ENCODE measurements around the gene LRRC56.

LRRC56 gene

DNA sequence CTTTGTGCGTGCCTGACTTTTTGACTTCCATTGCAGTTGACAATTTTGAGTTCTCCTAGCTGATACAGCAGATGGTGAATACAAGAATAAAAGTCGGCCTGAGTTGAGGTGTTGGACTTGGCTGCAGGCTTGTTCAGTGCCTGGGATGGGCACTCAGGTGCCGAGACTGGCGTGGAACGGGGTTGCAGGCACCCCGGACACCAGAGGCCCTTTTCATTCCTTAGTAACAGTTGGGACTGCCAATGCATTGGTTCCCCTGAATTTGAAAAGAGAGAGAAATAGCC is 40.2 kb downstream of the LRRC56 start:
- no peak for DNase-seq

- no peak for DNase-seq
Measured at GRCh38 chr11:578276-579035, 41.1 kb downstream of the LRRC56 start.

DNA sequence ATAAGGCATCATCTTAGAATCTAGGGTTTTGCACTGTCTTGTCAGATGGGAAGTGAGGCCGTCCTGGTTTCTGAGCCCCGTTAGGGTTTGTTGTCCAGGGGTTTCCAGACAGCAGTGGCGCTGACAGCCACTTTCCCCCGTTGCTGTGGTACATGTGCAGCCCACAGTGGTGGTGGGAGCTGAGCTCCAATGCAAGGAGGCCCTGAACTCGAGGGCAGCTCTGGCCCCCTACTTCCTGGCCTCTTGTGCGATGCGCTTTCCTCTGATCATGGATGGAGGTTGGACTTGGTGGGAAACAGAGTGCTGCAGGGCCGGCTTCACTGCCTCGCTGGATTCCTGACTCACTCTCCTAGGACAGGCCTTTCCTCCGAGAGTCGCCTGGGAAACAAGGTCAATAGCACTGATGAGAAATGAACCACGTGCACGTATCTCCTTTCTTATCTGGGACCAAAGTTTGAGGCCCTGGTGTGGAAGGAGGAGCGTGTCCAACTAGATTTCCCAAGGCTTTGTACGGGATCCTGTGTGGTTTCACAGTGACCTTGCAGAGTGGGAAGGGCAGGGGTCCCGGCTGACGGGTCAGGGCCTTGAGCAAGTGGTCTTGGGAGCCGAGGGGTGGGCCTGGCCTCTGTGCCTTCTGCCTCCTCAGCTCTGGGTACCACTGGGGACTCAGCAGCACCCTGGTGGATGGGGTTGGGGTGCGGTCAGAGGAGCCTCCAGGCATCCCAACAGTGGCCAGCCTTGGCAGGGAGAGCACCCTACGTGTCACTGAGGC is 42.7 kb downstream of the LRRC56 start:
- no peak for DNase-seq

DNA sequence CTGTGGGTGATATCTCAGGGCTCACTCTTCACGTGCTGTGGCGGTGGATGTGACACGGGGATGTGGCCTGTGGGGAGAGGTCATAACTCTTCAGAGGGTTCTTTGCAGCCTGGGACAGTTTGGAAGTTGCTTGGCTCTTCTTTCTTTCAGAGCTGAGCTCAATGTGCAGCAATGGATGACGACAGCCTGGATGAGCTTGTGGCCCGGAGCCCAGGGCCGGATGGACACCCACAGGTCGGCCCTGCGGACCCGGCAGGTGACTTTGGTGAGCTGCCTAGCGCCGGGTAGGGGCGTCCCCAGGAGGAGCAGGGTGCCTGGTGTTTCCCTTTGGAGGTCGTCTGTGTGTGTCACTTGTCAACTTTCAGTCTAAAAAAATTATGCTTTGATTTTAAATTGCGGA is 44.0 kb downstream of the LRRC56 start:
- DNase-seq: no peak

DNA sequence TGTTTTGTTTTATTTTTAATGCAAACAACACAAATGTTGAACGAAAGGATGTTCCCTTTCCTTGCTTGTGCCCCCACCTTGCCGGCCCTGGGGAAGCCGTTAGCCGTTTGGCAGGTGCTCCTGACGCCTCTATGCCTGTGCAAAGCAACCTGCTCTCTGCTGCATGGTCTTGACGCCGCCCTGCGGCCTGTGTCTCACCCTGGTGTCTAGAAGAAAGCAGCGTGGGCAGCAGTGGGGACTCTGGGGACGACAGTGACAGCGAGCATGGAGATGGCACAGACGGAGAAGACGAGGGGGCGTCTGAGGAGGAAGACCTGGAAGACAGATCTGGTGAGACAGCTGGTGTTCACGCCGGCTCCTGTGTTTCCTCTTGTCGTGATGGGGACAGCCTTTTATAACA is 44.4 kb downstream of the LRRC56 start:
- no peak for DNase-seq

- no peak for DNase-seq
Measured at GRCh38 chr11:584287-584686, 47.0 kb downstream of the LRRC56 start.

DNA sequence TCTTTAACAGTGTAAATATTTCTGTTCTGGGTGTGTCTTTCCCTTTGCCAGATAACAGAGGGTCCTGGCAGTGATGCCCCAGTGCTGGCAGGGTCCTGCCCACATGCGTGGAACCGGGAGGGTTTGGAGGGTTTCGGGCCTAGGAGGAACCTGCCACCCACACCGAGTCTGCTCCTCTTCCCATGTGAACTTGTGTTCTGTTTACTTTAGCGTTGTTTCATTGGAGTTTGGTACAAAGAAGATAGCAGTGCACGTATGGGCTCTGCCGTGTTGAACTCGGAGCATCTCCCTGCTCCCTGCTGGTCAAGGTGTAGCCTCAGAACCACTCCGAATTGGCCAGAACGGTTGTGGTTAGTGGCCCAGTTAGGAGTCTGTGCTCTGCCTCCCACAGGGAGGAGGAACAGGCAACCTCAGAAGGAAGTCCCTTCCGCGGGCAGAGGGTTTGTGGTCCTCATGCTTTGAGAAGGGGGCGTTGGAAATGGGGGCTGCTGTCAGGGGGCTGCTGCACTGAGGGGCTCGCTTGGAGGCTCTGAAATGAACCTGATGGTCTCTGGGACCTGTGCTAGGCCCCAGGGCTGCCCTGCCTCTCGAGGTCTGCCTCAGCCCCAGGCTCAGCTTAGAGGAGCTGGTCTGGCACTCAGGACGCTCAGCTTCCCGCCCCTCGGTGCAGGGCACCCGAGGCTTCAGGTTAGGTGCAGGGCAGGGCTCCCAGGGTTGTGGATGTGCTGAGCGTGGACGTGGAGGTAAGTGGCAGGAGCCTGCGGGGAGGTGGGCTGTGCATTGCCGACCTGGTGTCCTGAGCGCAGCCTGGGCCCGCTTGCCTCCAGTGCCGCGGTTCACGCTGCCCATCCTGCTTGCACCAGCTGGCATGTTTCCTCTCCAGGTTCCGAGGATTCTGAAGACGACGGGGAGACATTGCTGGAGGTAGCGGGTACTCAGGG is 49.3 kb downstream of the LRRC56 start:
- DNase-seq: no peak

- DNase-seq: no peak
Measured at GRCh38 chr11:587546-587945, 50.2 kb downstream of the LRRC56 start.

- DNase-seq: no peak
Measured at GRCh38 chr11:587978-588380, 50.7 kb downstream of the LRRC56 start.

GRCh38 chr11:589798-590197 is 52.5 kb downstream of the LRRC56 start:
- no peak for DNase-seq

GRCh38 chr11:590997-591396 is 53.7 kb downstream of the LRRC56 start:
- DNase-seq: no peak

- no peak for DNase-seq
Measured at GRCh38 chr11:592501-592900, 55.2 kb downstream of the LRRC56 start.

GRCh38 chr11:592918-593317 is 55.6 kb downstream of the LRRC56 start:
- DNase-seq: no peak

- no peak for DNase-seq
Measured at GRCh38 chr11:593347-593746, 56.0 kb downstream of the LRRC56 start.

DNA sequence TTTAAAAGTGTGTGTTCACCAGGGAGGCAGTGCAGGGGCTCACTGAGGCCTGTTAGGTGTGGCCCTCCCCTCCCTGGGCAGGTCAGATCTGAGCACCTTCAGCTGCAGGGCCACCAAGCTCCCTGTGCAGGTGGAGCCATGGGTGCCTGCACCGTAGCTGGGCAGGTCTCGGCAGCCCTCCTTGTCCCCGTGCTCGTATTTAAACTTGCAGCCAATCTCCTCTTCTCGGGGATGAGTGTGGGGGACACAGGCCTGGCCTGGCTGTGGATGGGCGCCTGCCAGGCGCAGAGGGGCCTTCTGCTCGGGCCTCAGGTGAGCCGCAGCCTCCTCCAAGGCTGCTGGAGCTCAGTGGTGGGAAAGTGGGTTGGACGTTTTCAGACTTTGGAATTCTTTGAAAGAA is 58.1 kb downstream of the LRRC56 start:
- DNase-seq: no peak

GRCh38 chr11:596374-596773 is 59.0 kb downstream of the LRRC56 start:
- DNase-seq: no peak

DNA sequence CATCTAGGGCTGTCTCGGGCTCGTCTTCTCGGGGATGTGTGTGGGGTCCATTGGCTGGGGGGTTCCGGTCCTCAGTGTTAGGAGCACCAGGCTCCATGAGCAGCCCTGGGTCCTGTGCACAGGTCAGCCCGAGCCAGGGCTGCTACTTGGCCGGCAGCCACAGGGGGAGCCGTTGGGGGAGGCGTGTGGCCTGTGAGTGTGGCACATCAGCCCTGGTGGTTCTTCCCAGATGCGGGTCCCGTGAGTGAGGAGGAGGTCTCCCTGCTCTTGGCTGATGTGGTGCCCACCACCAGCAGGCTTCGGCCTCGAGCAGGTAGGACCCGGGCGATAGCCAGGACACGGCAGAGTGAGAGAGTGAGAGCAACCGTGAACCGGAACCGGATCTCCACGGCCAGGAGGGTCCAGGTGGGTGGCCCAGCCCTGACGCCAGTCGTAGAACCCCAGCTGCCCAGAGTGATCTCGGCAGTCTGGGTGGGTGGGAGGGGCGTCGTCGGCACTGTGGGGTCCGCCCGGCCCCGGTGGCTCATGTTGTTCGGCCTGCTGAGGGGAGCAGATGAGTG is 59.9 kb downstream of the LRRC56 start:
- no peak for DNase-seq

- DNase-seq: no peak
Measured at GRCh38 chr11:598005-598680, 60.8 kb downstream of the LRRC56 start.

- no peak for DNase-seq
Measured at GRCh38 chr11:601573-602245, 64.4 kb downstream of the LRRC56 start.

- DNase-seq: no peak
Measured at GRCh38 chr11:603154-603553, 65.8 kb downstream of the LRRC56 start.
